Ascending aorta (tissue), 2 donors: ENCODE data around the gene HRG. TPM values are rescaled to one million over a fixed set of nuclear protein-coding genes. Genes with fewer than 3 reads are reported as not detected.
"Not testable (repeated sequence)": the region's sequence is repeated elsewhere in the genome, so short reads cannot be mapped to it uniquely, and the experiment has no call there.

Experiments used
- DNase-seq, 2 donors: peaks; one replicate each; pipeline ENCODE4 v3.0.0-alpha.2; 2019; ENCODE audit warnings: low spot score in 2 of 2
- H3K27ac ChIP-seq, 2 donors: fragments of 200-600 bp; sonication (generic); one replicate each; pipeline ENCODE4 v1.5.1; 2016 to 2017; ENCODE audit warnings: mild to moderate bottlenecking in 1 of 2
- H3K27me3 ChIP-seq: fragments of 200-600 bp; sonication (generic); one replicate; pipeline ENCODE4 v1.5.1; 2017
- H3K36me3 ChIP-seq, 2 donors: fragments of 200-600 bp; sonication (generic); one replicate each; pipeline ENCODE4 v1.5.1; 2016
- H3K4me1 ChIP-seq, 2 donors: fragments of 200-600 bp; sonication (generic); one replicate each; pipeline ENCODE4 v1.5.1; 2016 to 2017; ENCODE audit warnings: mild to moderate bottlenecking in 1 of 2
- H3K4me3 ChIP-seq, 2 donors: fragments of 200-600 bp; sonication (generic); one replicate each; pipeline ENCODE4 v1.5.1; 2016 to 2017; ENCODE audit warnings: mild to moderate bottlenecking in 1 of 2
- H3K9me3 ChIP-seq, 2 donors: fragments of 200-600 bp; sonication (generic); one replicate each; pipeline ENCODE4 v1.5.1; 2016
- intact Hi-C: fragments of 100-400 bp; cut with DNase I; formaldehyde crosslinking; loops from one replicate; pipeline ENCODE4 v1.15.1; 2023
- total RNA-seq: library from RNA; depleted of rRNA; stranded (reverse); fragments of >200 nt; gene quantifications from one replicate; pipeline ENCODE4 v1.1.0, GENCODE V29; 2016
- TF ChIP-seq, protein P1 (sequence below), 3 experiments: fragments of 200-600 bp in 2 of 3; fragments of 450-650 bp in 1 of 3; sonication (generic) in 2 of 3; IDR thresholded peaks; one replicate each; pipeline ENCODE4 v1.5.1; 2016 to 2019; ENCODE audit warnings: antibody characterized with exemption in 3 of 3, mild to moderate bottlenecking in 1 of 3, moderate library complexity in 1 of 3

Gene HRG
- total RNA-seq, 1 donor from 2014 or later: 6.9 TPM

DNA sequence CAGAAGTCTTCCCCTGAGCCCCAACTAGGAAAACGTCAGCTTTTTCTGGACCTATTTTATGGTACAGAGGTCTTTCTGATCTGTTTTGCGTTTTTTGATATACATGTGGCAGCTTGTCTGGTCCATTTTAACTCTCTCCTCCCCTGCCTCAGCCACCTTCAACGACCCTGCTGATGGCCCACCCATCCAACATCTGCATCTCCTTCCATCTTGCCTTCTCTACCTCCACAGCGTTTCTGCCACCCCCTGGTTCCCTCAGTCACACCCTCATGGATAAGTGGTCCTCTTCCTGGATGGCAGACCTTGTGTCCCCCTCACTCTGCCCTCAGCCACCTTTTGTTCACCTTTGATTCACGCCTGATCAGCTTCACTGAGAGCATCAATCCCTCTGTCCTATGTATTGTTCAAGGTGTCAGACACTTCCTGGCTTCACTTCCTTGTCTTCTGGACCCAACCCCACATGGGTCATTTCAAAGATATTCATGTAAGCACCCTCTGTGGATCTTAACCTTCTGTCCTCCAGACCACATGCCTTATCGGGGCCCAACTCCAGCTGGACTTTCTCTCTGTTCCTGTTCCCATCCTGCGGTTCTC is 39.5 kb upstream of the HRG start:
- Histone ChIP-seq H3K36me3 (no peaks in the 10 kb centered on the region), H3K4me1 (no peaks in the 10 kb centered on the region), H3K27me3 (no peaks in the 10 kb centered on the region), H3K4me3 (no peak overlapping the region), H3K27ac (no peak overlapping the region), H3K9me3 (no peaks in the 10 kb centered on the region)
- intact Hi-C loops: no loop called here
- TF ChIP-seq, protein P1, sequence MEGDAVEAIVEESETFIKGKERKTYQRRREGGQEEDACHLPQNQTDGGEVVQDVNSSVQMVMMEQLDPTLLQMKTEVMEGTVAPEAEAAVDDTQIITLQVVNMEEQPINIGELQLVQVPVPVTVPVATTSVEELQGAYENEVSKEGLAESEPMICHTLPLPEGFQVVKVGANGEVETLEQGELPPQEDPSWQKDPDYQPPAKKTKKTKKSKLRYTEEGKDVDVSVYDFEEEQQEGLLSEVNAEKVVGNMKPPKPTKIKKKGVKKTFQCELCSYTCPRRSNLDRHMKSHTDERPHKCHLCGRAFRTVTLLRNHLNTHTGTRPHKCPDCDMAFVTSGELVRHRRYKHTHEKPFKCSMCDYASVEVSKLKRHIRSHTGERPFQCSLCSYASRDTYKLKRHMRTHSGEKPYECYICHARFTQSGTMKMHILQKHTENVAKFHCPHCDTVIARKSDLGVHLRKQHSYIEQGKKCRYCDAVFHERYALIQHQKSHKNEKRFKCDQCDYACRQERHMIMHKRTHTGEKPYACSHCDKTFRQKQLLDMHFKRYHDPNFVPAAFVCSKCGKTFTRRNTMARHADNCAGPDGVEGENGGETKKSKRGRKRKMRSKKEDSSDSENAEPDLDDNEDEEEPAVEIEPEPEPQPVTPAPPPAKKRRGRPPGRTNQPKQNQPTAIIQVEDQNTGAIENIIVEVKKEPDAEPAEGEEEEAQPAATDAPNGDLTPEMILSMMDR (IDR thresholded peaks at IDR 0.05): no peak
- no peak for DNase-seq

DNA sequence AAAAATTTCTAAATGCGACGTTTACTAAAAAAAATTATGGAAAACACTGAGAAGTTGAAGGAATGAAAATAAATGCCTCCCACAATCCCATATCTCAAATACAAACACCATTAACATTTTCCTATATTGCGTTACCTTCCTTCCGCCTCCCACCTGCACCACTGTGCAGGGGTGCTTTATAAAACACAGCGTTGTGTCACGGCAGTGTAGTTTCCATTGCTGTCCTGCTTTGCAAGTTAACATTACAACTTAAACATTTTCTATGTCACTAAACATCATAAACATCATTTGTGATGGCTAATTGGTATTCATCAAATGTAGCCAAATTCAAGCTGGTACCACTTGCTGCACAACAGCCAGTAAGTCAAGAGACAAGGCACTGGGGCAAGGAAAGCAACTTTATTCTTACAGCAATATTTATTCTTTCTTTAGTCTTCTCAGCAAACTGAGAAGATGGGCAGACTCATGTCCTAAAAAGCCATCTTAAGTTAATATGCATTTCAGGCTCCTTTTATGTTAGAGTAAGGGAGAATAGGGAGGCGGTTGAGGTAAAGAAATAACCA is 37.9 kb upstream of the HRG start:
- H3K27me3 ChIP-seq: no peaks in the 10 kb centered on the region
- no peak overlapping the region for H3K27ac ChIP-seq
- H3K4me1 ChIP-seq: no peaks in the 10 kb centered on the region
- TF ChIP-seq, protein P1 (IDR thresholded peaks at IDR 0.05): no peak
- no peaks in the 10 kb centered on the region for H3K9me3 ChIP-seq
- DNase-seq: no peak
- no peaks in the 10 kb centered on the region for H3K36me3 ChIP-seq
- H3K4me3 ChIP-seq: no peak overlapping the region
- intact Hi-C loops: no loop called here

DNA sequence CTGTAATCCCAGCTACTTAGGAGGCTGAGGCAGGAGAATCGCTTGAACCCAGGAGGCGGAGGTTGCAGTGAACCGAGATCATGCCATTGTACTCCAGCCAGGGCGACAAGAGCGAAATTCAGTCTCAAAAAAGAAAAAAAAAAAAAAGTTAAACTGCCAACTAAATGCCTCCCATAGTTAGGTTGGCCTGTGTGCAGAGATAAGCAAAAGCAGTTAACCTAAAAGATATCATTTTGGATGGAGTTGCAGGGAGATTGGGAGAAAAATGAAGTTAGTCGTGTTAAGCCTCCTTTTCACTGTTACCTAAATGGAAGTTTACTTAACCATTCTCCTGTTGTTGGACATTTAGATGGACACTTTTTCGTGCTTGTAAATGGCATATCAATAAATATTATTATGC is 37.1 kb upstream of the HRG start:
- no peak for DNase-seq
- no peaks in the 10 kb centered on the region for H3K27me3 ChIP-seq
- H3K27ac ChIP-seq: no peak overlapping the region
- no peaks in the 10 kb centered on the region for H3K9me3 ChIP-seq
- TF ChIP-seq, protein P1 (IDR thresholded peaks at IDR 0.05): no peak
- intact Hi-C loops: no loop called here
- no peaks in the 10 kb centered on the region for H3K36me3 ChIP-seq
- no peaks in the 10 kb centered on the region for H3K4me1 ChIP-seq
- no peak overlapping the region for H3K4me3 ChIP-seq

DNA sequence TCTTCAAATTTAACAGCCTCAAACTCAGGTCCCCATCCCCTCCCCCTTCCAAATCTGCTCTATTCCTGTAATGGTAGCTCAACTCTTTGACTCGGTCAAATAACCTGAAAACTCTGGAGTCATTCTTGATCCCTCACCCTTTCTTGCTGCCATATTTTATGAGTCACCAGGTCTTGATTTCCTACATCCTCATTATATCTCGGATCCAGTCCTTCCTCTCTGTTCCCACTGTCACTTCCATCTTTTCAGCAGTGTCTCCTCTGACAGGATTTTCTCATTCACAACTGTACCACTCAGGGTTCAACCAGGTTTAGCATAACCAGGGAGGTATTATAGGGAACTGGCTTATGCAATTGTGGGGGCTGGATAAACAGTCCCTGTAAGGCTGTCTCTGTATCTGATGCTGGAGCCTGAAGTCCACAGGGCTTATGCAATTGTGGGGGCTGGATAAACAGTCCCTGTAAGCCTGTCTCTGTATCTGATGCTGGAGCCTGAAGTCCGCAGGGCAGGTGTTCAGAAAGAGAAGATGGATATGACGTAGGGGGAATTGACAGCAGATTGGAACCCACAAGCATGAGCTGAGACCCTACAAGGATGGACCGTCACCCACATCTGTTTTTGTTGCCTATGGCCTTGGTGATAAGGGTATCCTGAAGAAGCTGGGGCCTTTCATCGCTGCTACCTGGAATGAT is 34.7 kb upstream of the HRG start:
- no peaks in the 10 kb centered on the region for H3K9me3 ChIP-seq
- no peak overlapping the region for H3K27ac ChIP-seq
- H3K4me3 ChIP-seq: no peak overlapping the region
- TF ChIP-seq, protein P1 (IDR thresholded peaks at IDR 0.05): no peak
- no peaks in the 10 kb centered on the region for H3K36me3 ChIP-seq
- H3K4me1 ChIP-seq: no peaks in the 10 kb centered on the region
- intact Hi-C loops: no loop called here
- no peaks in the 10 kb centered on the region for H3K27me3 ChIP-seq
- no peak for DNase-seq

DNA sequence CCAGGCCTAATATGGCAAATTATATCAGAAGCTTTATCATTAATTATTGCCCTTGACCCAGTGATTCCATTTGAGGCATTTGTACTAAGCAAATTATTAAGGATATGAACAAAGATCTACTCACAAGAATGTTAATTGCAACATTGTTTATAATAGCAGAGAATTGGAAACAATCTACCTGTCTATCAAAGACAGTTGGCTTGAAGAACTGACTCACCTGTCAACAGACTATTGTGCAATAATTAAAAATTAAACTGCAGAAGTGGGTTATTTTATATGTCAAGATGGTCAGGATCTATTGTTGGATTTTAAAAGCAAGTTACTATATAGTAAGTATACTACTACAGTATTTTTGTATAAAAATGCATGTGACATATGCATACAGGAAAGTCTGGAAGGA is 32.3 kb upstream of the HRG start:
- Histone ChIP-seq H3K4me1 (no peaks in the 10 kb centered on the region), H3K27me3 (no peaks in the 10 kb centered on the region), H3K36me3 (no peaks in the 10 kb centered on the region), H3K27ac (no peak overlapping the region), H3K9me3 (no peaks in the 10 kb centered on the region), H3K4me3 (no peak overlapping the region)
- DNase-seq: no peak
- TF ChIP-seq, protein P1 (IDR thresholded peaks at IDR 0.05): no peak
- intact Hi-C loops: no loop called here

DNA sequence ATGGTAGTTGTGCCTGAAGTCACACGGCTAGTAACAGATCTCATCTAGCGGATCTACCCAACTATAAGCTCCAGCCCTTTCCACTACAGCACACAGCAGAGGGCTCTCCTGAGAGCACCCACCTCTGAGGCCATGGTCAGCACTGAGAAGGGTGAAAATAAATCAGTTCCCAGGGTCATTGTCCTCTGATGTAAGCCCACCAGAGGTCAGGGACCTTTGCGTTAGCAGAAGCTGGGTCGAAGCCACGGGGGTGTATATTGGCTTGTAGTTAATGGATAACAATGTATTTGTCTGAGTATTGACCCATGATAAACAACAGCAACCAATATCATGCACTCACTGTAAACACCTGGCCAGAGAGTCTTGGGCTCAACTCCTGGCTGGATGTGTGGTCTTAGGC is 31.6 kb upstream of the HRG start:
- H3K27me3 ChIP-seq, H3K36me3 ChIP-seq, H3K27ac ChIP-seq, H3K4me1 ChIP-seq, H3K4me3 ChIP-seq, H3K9me3 ChIP-seq, DNase-seq, intact Hi-C loops: not testable (repeated sequence)
